ENCODE measurements around the gene CPZ. TPM values are rescaled to one million over a fixed set of nuclear protein-coding genes. Genes with fewer than 3 reads are reported as not detected.

CPZ gene
- total RNA-seq, 1 experiment from 2014 or later, result 37.3 TPM

GRCh38 chr4:8648816-8649630, 56.5 kb downstream of the CPZ start:
- H2BK5ac ChIP-seq (ENCODE audit: insufficient read length, low read length), result no peak overlapping the region
- Mint-ChIP-seq H3K4me1 (peaks cover 8 to 14% of the 10 kb centered on the region in 2 experiments), H3K27ac (no peak overlapping the region), H3K9me3 (peaks cover 0 to 2% of the 10 kb centered on the region in 2 experiments; a peak in 2 of 5 replicates), H3K4me3 (no peak overlapping the region; a peak in 1 of 5 replicates), H3K27me3 (ENCODE audit: low read depth) (peaks cover 13% of the 10 kb centered on the region), H3K36me3 (ENCODE audit: insufficient read depth in 1 of 3, low read depth in 3 of 3) (no peaks in the 10 kb centered on the region)
- no peaks in the 10 kb centered on the region for H3K27me3 ChIP-seq (ENCODE audit: insufficient read depth, low read length)
- no peak overlapping the region for H3K4ac ChIP-seq (ENCODE audit: low read depth, low read length)
- H2BK20ac ChIP-seq (ENCODE audit: low read depth, low read length, poor library complexity, severe bottlenecking), result no peak overlapping the region
- no peak overlapping the region for H3K18ac ChIP-seq (ENCODE audit: insufficient read length, low read depth, low read length)
- no peaks in the 10 kb centered on the region for H3K23me2 ChIP-seq (ENCODE audit: insufficient read length, low read depth, low read length, poor library complexity, severe bottlenecking)
- no peak overlapping the region for H4K91ac ChIP-seq (ENCODE audit: insufficient read length, low read depth, low read length)
- no peak overlapping the region for H2BK15ac ChIP-seq (ENCODE audit: low read depth, low read length)
- no peak overlapping the region for H3K4me2 ChIP-seq (ENCODE audit: insufficient read depth, insufficient read length, low read length)
- no peak overlapping the region for H3K56ac ChIP-seq (ENCODE audit: insufficient read length, low read depth, low read length)
- no peaks in the 10 kb centered on the region for H3K79me2 ChIP-seq (ENCODE audit: insufficient read depth, low read length)
- TF ChIP-seq CTCF (conservative IDR thresholded peaks at IDR 0.05), result no peak
- H2AK5ac ChIP-seq (ENCODE audit: insufficient read length, low read length), result no peak overlapping the region
- DNase-seq, result no peak
- H3K27ac ChIP-seq (ENCODE audit: insufficient read length, low read depth, low read length), result no peak overlapping the region
- H3K9ac ChIP-seq (ENCODE audit: extremely low read depth, insufficient read length, low read length), result no peak overlapping the region
- H3T11ph ChIP-seq (ENCODE audit: low read length), result no peak overlapping the region
- H3K79me1 ChIP-seq (ENCODE audit: insufficient read depth, low read depth, low read length, poor library complexity, severe bottlenecking), result no peaks in the 10 kb centered on the region
- no peak overlapping the region for H4K5ac ChIP-seq (ENCODE audit: insufficient read length, low read depth, low read length)
- H2BK120ac ChIP-seq (ENCODE audit: low read depth, low read length, poor library complexity, severe bottlenecking), result no peak overlapping the region
- H3K4me1 ChIP-seq (ENCODE audit: insufficient read depth, low read length), result no peaks in the 10 kb centered on the region
- H3K23ac ChIP-seq (ENCODE audit: insufficient read length, low read depth, low read length), result no peak overlapping the region
- H3K14ac ChIP-seq (ENCODE audit: insufficient read depth, low read length), result no peak overlapping the region; the same call in 1 of the 2 replicates
- H3K9me3 ChIP-seq (ENCODE audit: control insufficient read depth, low read depth, low read length), result no peaks in the 10 kb centered on the region
- H4K8ac ChIP-seq (replicated peaks; ENCODE audit: insufficient read length, low read depth, low read length), result no peak overlapping the region
- H4K20me1 ChIP-seq (ENCODE audit: control insufficient read depth, insufficient read depth, insufficient read length), result no peaks in the 10 kb centered on the region
- H2AFZ ChIP-seq (ENCODE audit: low read length), result no peak overlapping the region
- WGBS (ENCODE audit: extremely low coverage, insufficient read length, low lambda C conversion rate), result no CpG with 5 or more reads among the region's 23 CpGs
- H2BK12ac ChIP-seq (ENCODE audit: insufficient read length, low read depth, low read length), result no peak overlapping the region
